IMR-90 (cell line): ENCODE results near the gene EBLN1. TPM values are rescaled to one million over a fixed set of nuclear protein-coding genes. Genes with fewer than 3 reads are reported as not detected.

Experiments
- ATAC-seq: fragments of 200-7000 bp; cut with Tn5 transposase; 2 replicates; pipeline ENCODE4 v1.9.1; 2020; ENCODE audit warnings: low read depth, mild to moderate bottlenecking, moderate library complexity
- BruUV-seq: library from RNA; stranded (reverse); fragments of 400-500 nt; replicated peaks from 2 replicates; lab custom pipeline; 2021; lab: Mats Ljungman, UMichigan
- CTCF ChIA-PET: fragments of 300-600 bp; formaldehyde crosslinking; extraction: SDS; loops from one replicate; lab custom pipeline; 2021; ENCODE audit warnings: antibody characterized with exemption; lab: Yijun Ruan, JAX
- POLR2A ChIA-PET: fragments of 300-600 bp; sonication (Branson Sonifier 250); formaldehyde crosslinking; loops from one replicate; lab custom pipeline; 2022; ENCODE audit warnings: antibody characterized with exemption; ENCODE audit not compliant: unreplicated experiment; lab: Charles Lee
- DNase-seq: peaks from one replicate; pipeline ENCODE4 v3.0.0; 2013
- H2AFZ ChIP-seq: replicated peaks from 2 replicates; pipeline ENCODE3; 2013; ENCODE audit warnings: low read length, mild to moderate bottlenecking; ENCODE audit not compliant: poor library complexity
- H2AK5ac ChIP-seq: 2 replicates; pipeline ENCODE4 v1.6.1; 2013; ENCODE audit warnings: low read depth, low read length, inconsistent platforms
- H2AK9ac ChIP-seq: replicated peaks from 2 replicates; pipeline ENCODE3; 2013; ENCODE audit warnings: mild to moderate bottlenecking, low read depth, low read length, moderate library complexity; ENCODE audit not compliant: poor library complexity
- H2BK120ac ChIP-seq: 2 replicates; pipeline ENCODE4 v1.6.1; 2013; ENCODE audit warnings: low read depth, low read length, inconsistent platforms
- H2BK15ac ChIP-seq: 3 replicates; pipeline ENCODE4 v1.6.1; 2013; ENCODE audit warnings: low read depth, low read length, inconsistent platforms
- H2BK20ac ChIP-seq: 2 replicates; pipeline ENCODE4 v1.6.1; 2013; ENCODE audit warnings: low read depth, mild to moderate bottlenecking, inconsistent platforms, low read length, moderate library complexity
- H2BK5ac ChIP-seq: 2 replicates; pipeline ENCODE4 v1.6.1; 2013; ENCODE audit warnings: mild to moderate bottlenecking, low read depth, low read length, inconsistent platforms; ENCODE audit not compliant: poor library complexity, severe bottlenecking
- H3K14ac ChIP-seq: replicated peaks from 2 replicates; pipeline ENCODE4 v1.6.1; 2013; ENCODE audit warnings: low read depth, low read length, inconsistent platforms
- H3K18ac ChIP-seq: 2 replicates; pipeline ENCODE4 v1.6.1; 2013; ENCODE audit warnings: low read depth, low read length, control low read depth
- H3K23ac ChIP-seq: 2 replicates; pipeline ENCODE4 v1.6.1; 2013; ENCODE audit warnings: low read depth, low read length, inconsistent platforms
- H3K27ac ChIP-seq: 2 replicates; pipeline ENCODE4 v1.5.1; 2013; ENCODE audit warnings: mild to moderate bottlenecking, control low read depth, low read length; ENCODE audit not compliant: insufficient read depth
- H3K27me3 ChIP-seq: 2 replicates; pipeline ENCODE4 v1.6.1; 2013; ENCODE audit warnings: low read length; ENCODE audit not compliant: control insufficient read depth, insufficient read depth
- H3K36me3 ChIP-seq: 2 replicates; pipeline ENCODE4 v1.6.1; 2013; ENCODE audit warnings: low read length, mixed read lengths; ENCODE audit not compliant: control insufficient read depth, insufficient read depth
- H3K4ac ChIP-seq: 2 replicates; pipeline ENCODE4 v1.6.1; 2013; ENCODE audit warnings: low read depth, low read length, inconsistent platforms
- H3K4me1 ChIP-seq: 2 replicates; pipeline ENCODE4 v1.6.1; 2013; ENCODE audit warnings: low read length, mixed read lengths; ENCODE audit not compliant: control insufficient read depth, insufficient read depth
- H3K4me2 ChIP-seq: 2 replicates; pipeline ENCODE4 v1.6.1; 2013; ENCODE audit warnings: low read depth, mild to moderate bottlenecking, control low read depth, low read length, moderate library complexity
- H3K4me3 ChIP-seq: 2 replicates; pipeline ENCODE4 v1.5.1; 2013; ENCODE audit warnings: low read depth, mild to moderate bottlenecking, control low read depth, low read length, moderate library complexity; ENCODE audit not compliant: insufficient read depth
- H3K56ac ChIP-seq: 2 replicates; pipeline ENCODE4 v1.6.1; 2013; ENCODE audit warnings: low read length, inconsistent platforms; ENCODE audit not compliant: insufficient read depth; ENCODE audit errors: extremely low read depth
- H3K79me1 ChIP-seq, 2 experiments: 2 replicates each; pipeline ENCODE4 v1.6.1; 2013; ENCODE audit warnings: low read length in 2 of 2, inconsistent platforms in 1 of 2, low read depth in 1 of 2
- H3K9ac ChIP-seq: 2 replicates; pipeline ENCODE4 v1.6.1; 2013; ENCODE audit warnings: low read depth, low read length, control low read depth
- H3K9me1 ChIP-seq: 2 replicates; pipeline ENCODE4 v1.6.1; 2013; ENCODE audit warnings: low read length, inconsistent platforms; ENCODE audit not compliant: insufficient read depth
- H3K9me3 ChIP-seq: 2 replicates; pipeline ENCODE4 v1.6.1; 2013; ENCODE audit warnings: low read length; ENCODE audit not compliant: control insufficient read depth, insufficient read depth
- H4K20me1 ChIP-seq: 2 replicates; pipeline ENCODE4 v1.6.1; 2013; ENCODE audit warnings: low read length, inconsistent platforms; ENCODE audit not compliant: insufficient read depth
- H4K5ac ChIP-seq: 2 replicates; pipeline ENCODE4 v1.6.1; 2013; ENCODE audit warnings: mild to moderate bottlenecking, low read depth, low read length, control low read depth
- H4K8ac ChIP-seq, 2 experiments: 2 replicates each; pipeline ENCODE4 v1.6.1; 2013; ENCODE audit warnings: low read depth in 2 of 2, low read length in 2 of 2, control low read depth in 1 of 2, inconsistent platforms in 1 of 2
- H4K91ac ChIP-seq: 2 replicates; pipeline ENCODE4 v1.6.1; 2013; ENCODE audit warnings: low read depth, low read length, inconsistent platforms; ENCODE audit not compliant: insufficient read depth
- BHLHE40 ChIP-seq: fragments of 150-350 bp; IDR thresholded peaks from 2 replicates; pipeline ENCODE4 v1.6.1; 2016; ENCODE audit warnings: mild to moderate bottlenecking, low read depth, low read length
- CEBPB ChIP-seq: IDR thresholded peaks from 2 replicates; pipeline ENCODE4 v1.6.1; 2012; ENCODE audit warnings: low read depth, low read length, improper control_type of control experiment
- CHD1 ChIP-seq: IDR thresholded peaks from 2 replicates; pipeline ENCODE4 v1.6.1; 2012; ENCODE audit warnings: low read depth, low read length, improper control_type of control experiment
- ELK1 ChIP-seq: fragments of 150-350 bp; IDR thresholded peaks from 2 replicates; pipeline ENCODE4 v1.6.1; 2016; ENCODE audit warnings: low read depth, mild to moderate bottlenecking, low read length, moderate library complexity, borderline replicate concordance
- MAFK ChIP-seq: IDR thresholded peaks from 2 replicates; pipeline ENCODE4 v1.6.1; 2012; ENCODE audit warnings: low read depth, low read length, improper control_type of control experiment
- MXI1 ChIP-seq: IDR thresholded peaks from 2 replicates; pipeline ENCODE4 v1.6.1; 2012; ENCODE audit warnings: low read depth, mild to moderate bottlenecking, low read length, moderate library complexity, borderline replicate concordance
- NFE2L2 ChIP-seq: fragments of 150-350 bp; IDR thresholded peaks from 2 replicates; pipeline ENCODE4 v1.6.1; 2016; ENCODE audit warnings: low read depth, mild to moderate bottlenecking, low read length
- POLR2A ChIP-seq: IDR thresholded peaks from 2 replicates; pipeline ENCODE4 v1.6.1; 2012; ENCODE audit warnings: mild to moderate bottlenecking, low read depth, low read length
- RCOR1 ChIP-seq: IDR thresholded peaks from 2 replicates; pipeline ENCODE4 v1.6.1; 2012; ENCODE audit warnings: mild to moderate bottlenecking, low read length, improper control_type of control experiment; ENCODE audit not compliant: insufficient replicate concordance
- RFX5 ChIP-seq: IDR thresholded peaks from 2 replicates; pipeline ENCODE4 v1.8.0; 2012; ENCODE audit warnings: low read depth, mild to moderate bottlenecking, low read length, moderate library complexity
- SMC3 ChIP-seq: fragments of 150-350 bp; IDR thresholded peaks from 2 replicates; pipeline ENCODE4 v1.6.1; 2016; ENCODE audit warnings: low read depth, mild to moderate bottlenecking, antibody characterized with exemption, low read length, moderate library complexity
- WGBS, 2 experiments: methylation state at CpG; one replicate each; pipeline versions ENCODE4 v1.1.5 to v1.1.7; 2013; ENCODE audit warnings: missing lambda C conversion rate in 2 of 2; ENCODE audit not compliant: insufficient read length in 1 of 2; ENCODE audit errors: extremely low coverage in 2 of 2; 5-methylcytosine and 5-hydroxymethylcytosine counted together
- dilution Hi-C: fragments of 300-500 bp; cut with HindIII; formaldehyde crosslinking; loops from one replicate; pipeline ENCODE4 v1.14.3; 2018; ENCODE audit warnings: low sequenced_read_pairs; ENCODE audit not compliant: unreplicated experiment
- in situ Hi-C: fragments of 300-500 bp; cut with MboI; formaldehyde crosslinking; loops from 3 replicates; pipeline ENCODE4 v1.14.3; 2019; ENCODE audit warnings: low sequenced_read_pairs, inconsistent platforms, mixed read lengths
- intact Hi-C: fragments of 100-400 bp; cut with micrococcal nuclease; formaldehyde crosslinking; loops from 2 replicates; pipeline ENCODE4 v1.10.0; 2022
- polyA plus RNA-seq, 3 experiments: library from polyadenylated mRNA; depleted of rRNA; stranded (reverse); fragments of >200 nt; gene quantifications; 2 replicates each; pipeline ENCODE4 v1.2.3, GENCODE V29; 2012; ENCODE audit warnings: low replicate concordance in 1 of 3
- total RNA-seq: library from RNA; depleted of rRNA; stranded (reverse); fragments of >200 nt; gene quantifications from 2 replicates; pipeline ENCODE4 v1.2.3, GENCODE V29; 2012
- TF ChIP-seq, protein P1 (sequence below): fragments of 150-350 bp; IDR thresholded peaks from 2 replicates; pipeline ENCODE4 v1.6.1; 2017; ENCODE audit warnings: mild to moderate bottlenecking, antibody characterized with exemption, low read length, low read depth

Gene EBLN1
- total and polyA plus RNA-seq, 2 of the 4 experiments (the other 2 are of a cell fraction): not detected

GRCh38 chr10:22185586-22185985, 32.2 kb downstream of the EBLN1 start:
- no peak overlapping the region for H3K4me2 ChIP-seq
- no peak overlapping the region for H3K27ac ChIP-seq
- H3K9me3 ChIP-seq: no peaks in the 10 kb centered on the region
- H4K91ac ChIP-seq: no peak overlapping the region
- H2BK5ac ChIP-seq: no peak overlapping the region
- H2AFZ ChIP-seq: no peak overlapping the region
- DNase-seq (no peak), ATAC-seq (no peak)
- H2BK120ac ChIP-seq: no peak overlapping the region
- no peak overlapping the region for H2AK9ac ChIP-seq
- no peak overlapping the region for H3K56ac ChIP-seq
- H2BK15ac ChIP-seq: no peak overlapping the region
- in situ Hi-C loops (no loop called here), intact Hi-C loops (no loop called here), dilution Hi-C loops (no loop called here)
- no peak overlapping the region for H3K23ac ChIP-seq
- no peak overlapping the region for H3K4me3 ChIP-seq
- no peak overlapping the region for H3K18ac ChIP-seq
- H2AK5ac ChIP-seq: no peak overlapping the region
- ChIA-PET POLR2A (no interaction called here), CTCF (no interaction called here)
- H3K27me3 ChIP-seq: no peaks in the 10 kb centered on the region
- WGBS, 2 experiments: 83% methylated on average over 1 of the region's 4 CpGs; no CpG with 5 or more reads in 1 of the 2 experiments
- no peak overlapping the region for H3K4ac ChIP-seq
- BruUV-seq: no TSS peak
- TF ChIP-seq NFE2L2 (no peak), ELK1 (no peak), CHD1 (no peak), MXI1 (no peak), RCOR1 (no peak), RFX5 (no peak), BHLHE40 (no peak), CEBPB (no peak), SMC3 (no peak), POLR2A (no peak), MAFK (no peak)
- TF ChIP-seq, protein P1, sequence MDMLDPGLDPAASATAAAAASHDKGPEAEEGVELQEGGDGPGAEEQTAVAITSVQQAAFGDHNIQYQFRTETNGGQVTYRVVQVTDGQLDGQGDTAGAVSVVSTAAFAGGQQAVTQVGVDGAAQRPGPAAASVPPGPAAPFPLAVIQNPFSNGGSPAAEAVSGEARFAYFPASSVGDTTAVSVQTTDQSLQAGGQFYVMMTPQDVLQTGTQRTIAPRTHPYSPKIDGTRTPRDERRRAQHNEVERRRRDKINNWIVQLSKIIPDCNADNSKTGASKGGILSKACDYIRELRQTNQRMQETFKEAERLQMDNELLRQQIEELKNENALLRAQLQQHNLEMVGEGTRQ: no peak
- no peaks in the 10 kb centered on the region for H4K20me1 ChIP-seq
- H4K8ac ChIP-seq: no peak overlapping the region
- H4K5ac ChIP-seq: no peak overlapping the region
- no peaks in the 10 kb centered on the region for H3K79me1 ChIP-seq
- H3K4me1 ChIP-seq: no peaks in the 10 kb centered on the region
- no peaks in the 10 kb centered on the region for H3K36me3 ChIP-seq
- no peak overlapping the region for H2BK20ac ChIP-seq
- H3K9me1 ChIP-seq: no peaks in the 10 kb centered on the region
- no peak overlapping the region for H3K9ac ChIP-seq
- H3K14ac ChIP-seq: no peak overlapping the region
